Testis (tissue), 3 donors: Measurements from ENCODE around the gene PTGIR. TPM values are rescaled to one million over a fixed set of nuclear protein-coding genes. Genes with fewer than 3 reads are reported as not detected.
"Not testable (repeated sequence)": the region's sequence is repeated elsewhere in the genome, so short reads cannot be mapped to it uniquely, and the experiment has no call there.

Experiments
- DNase-seq: peaks from one replicate; pipeline ENCODE4 v3.0.0-alpha.2; 2019
- H3K27ac ChIP-seq, 2 donors: fragments of 200-600 bp; sonication (generic); one replicate each; pipeline ENCODE4 v1.5.1; 2019
- H3K27me3 ChIP-seq: fragments of 200-600 bp; sonication (generic); one replicate; pipeline ENCODE4 v1.5.1; 2019
- H3K36me3 ChIP-seq: fragments of 200-600 bp; sonication (generic); one replicate; pipeline ENCODE4 v1.5.1; 2017; ENCODE audit warnings: low read depth; ENCODE audit errors: missing control alignments
- H3K4me1 ChIP-seq: fragments of 200-600 bp; sonication (generic); one replicate; pipeline ENCODE4 v1.5.1; 2019
- H3K4me3 ChIP-seq, 2 donors: fragments of 200-600 bp; sonication (generic); one replicate each; pipeline ENCODE4 v1.5.1; 2017 to 2019
- H3K9me3 ChIP-seq: fragments of 200-600 bp; sonication (generic); one replicate; pipeline ENCODE4 v1.5.1; 2017
- CTCF ChIP-seq, 3 experiments: fragments of 450-650 bp in 2 of 3; fragments of 200-600 bp in 1 of 3; sonication (generic) in 1 of 3; IDR thresholded peaks; one replicate each; pipeline ENCODE4 v1.5.1; 2016 to 2019; ENCODE audit warnings: antibody characterized with exemption in 3 of 3, mild to moderate bottlenecking in 2 of 3, moderate library complexity in 1 of 3
- POLR2A ChIP-seq: fragments of 450-650 bp; IDR thresholded peaks from one replicate; pipeline ENCODE4 v1.6.1; 2017; ENCODE audit warnings: antibody characterized with exemption, mild to moderate bottlenecking, moderate library complexity
- WGBS, 2 donors: methylation state at CpG; one replicate each; pipeline ENCODE4 v1.1.5; 2018; 5-methylcytosine and 5-hydroxymethylcytosine counted together
- intact Hi-C: fragments of 100-400 bp; cut with DNase I; formaldehyde crosslinking; loops from one replicate; pipeline ENCODE4 v1.15.1; 2023; ENCODE audit warnings: low total_unique reads
- polyA plus RNA-seq: library from polyadenylated mRNA; stranded (reverse); fragments of 350-450 nt; fragmentation: Illumina TruSeq; extraction: RNeasy Lipid Tissue Mini Kit (QIAGEN cat#74804); gene quantifications from one replicate; pipeline ENCODE4 v1.2.3, GENCODE V29; 2014; ENCODE audit warnings: low read depth, low replicate concordance; ENCODE audit not compliant: insufficient read depth
- total RNA-seq, 2 donors: library from RNA; depleted of rRNA; stranded (reverse); fragments of >200 nt; gene quantifications; one replicate each; pipeline ENCODE4 v1.2.3, GENCODE V29; 2016

Gene PTGIR
- total and polyA plus RNA-seq, 3 donors from 2014 or later = 0.63 to 1.0 (median 0.87) TPM

DNA sequence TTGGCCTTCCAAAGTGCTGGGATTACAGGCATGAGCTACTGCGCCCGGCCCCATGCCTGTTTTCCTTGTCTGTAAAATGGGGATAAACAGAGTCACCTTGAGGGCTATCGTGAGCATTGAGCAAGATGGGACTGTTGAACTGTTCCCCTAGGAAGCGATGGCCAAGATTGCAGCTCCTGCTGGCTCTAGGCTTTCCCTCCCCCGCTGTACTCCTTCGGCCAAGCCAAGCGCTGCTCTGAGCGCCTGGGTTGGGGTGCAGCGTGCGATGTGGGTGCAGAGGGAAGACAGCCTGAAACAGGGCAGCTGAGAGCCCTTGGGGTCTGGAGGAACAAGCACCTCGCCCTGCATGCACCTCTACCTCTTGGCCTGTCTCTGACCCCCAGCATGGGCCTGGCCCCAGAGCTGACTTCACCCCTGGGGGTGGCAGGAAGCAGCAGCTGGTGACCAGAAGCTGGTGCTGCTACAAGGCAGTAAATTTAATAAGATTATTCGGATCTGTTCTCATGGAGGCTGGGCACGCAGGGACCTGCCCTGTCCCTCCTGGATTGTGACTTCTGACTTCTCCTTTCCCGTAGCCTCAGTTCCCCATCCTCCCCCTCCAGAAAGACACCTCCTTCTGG lies 5.8 kb upstream of the PTGIR start:
- TF ChIP-seq POLR2A (no peak), CTCF (IDR thresholded peaks at IDR 0.05) (no peak)
- no peak overlapping the region for H3K4me3 ChIP-seq
- H3K36me3 ChIP-seq = no peaks in the 10 kb centered on the region
- 91 to 94% methylated on average over 10 to 14 of the region's 14 CpGs for WGBS, 2 donors
- intact Hi-C loops = no loop called here
- no peaks in the 10 kb centered on the region for H3K27me3 ChIP-seq
- no peak for DNase-seq
- H3K4me1 ChIP-seq = peaks cover 7% of the 10 kb centered on the region
- no peak overlapping the region for H3K27ac ChIP-seq
- H3K9me3 ChIP-seq = no peaks in the 10 kb centered on the region

- TF ChIP-seq POLR2A (no peak), CTCF (IDR thresholded peaks at IDR 0.05) (no peak)
- no peak for DNase-seq
- Histone ChIP-seq H3K4me1 (peaks cover 7% of the 10 kb centered on the region), H3K36me3 (no peaks in the 10 kb centered on the region), H3K4me3 (no peak overlapping the region), H3K27me3 (no peaks in the 10 kb centered on the region), H3K9me3 (no peaks in the 10 kb centered on the region), H3K27ac (no peak overlapping the region)
- WGBS, 2 donors = 70 to 86% methylated on average over 13 to 15 of the region's 15 CpGs
- intact Hi-C loops = no loop called here
Observed at GRCh38 chr19:46629546-46630025, 4.7 kb upstream of the PTGIR start.

- H3K4me1 ChIP-seq, DNase-seq, H3K36me3 ChIP-seq, H3K9me3 ChIP-seq, H3K27ac ChIP-seq, H3K27me3 ChIP-seq, intact Hi-C loops, H3K4me3 ChIP-seq: not testable (repeated sequence)
- WGBS, 2 donors = 87 to 89% methylated on average over 7 of the region's 7 CpGs
Observed at GRCh38 chr19:46628970-46629369, 4.1 kb upstream of the PTGIR start.

DNA sequence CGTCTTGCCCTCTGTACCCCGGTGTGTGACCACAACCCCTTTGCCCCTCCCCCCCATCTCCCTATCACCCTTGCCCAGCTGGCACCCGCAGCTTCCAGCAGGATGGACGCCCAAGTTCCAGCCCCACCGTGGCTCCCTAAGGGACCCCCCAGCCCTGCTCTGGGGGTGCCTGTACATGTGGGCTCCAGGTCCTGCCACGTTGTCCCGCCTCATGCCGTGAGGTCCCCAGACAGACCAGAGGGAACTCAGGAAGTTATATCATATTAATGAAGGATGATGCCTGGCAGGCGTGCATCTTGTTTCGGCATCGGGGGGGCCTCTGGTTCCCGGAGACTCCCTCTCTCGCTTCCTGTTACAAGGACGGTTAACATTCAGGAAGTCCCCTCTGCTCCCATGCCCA lies 1.6 kb upstream of the PTGIR start:
- Histone ChIP-seq H3K9me3 (no peaks in the 10 kb centered on the region), H3K27me3 (no peaks in the 10 kb centered on the region), H3K4me1 (peaks cover 4% of the 10 kb centered on the region), H3K27ac (no peak overlapping the region), H3K4me3 (no peak overlapping the region), H3K36me3 (no peaks in the 10 kb centered on the region)
- intact Hi-C loops = no loop called here
- no peak for TF ChIP-seq CTCF (IDR thresholded peaks at IDR 0.05)
- TF ChIP-seq POLR2A = no peak
- WGBS, 2 donors = 74 to 85% methylated on average over 12 to 14 of the region's 14 CpGs
- DNase-seq = no peak

DNA sequence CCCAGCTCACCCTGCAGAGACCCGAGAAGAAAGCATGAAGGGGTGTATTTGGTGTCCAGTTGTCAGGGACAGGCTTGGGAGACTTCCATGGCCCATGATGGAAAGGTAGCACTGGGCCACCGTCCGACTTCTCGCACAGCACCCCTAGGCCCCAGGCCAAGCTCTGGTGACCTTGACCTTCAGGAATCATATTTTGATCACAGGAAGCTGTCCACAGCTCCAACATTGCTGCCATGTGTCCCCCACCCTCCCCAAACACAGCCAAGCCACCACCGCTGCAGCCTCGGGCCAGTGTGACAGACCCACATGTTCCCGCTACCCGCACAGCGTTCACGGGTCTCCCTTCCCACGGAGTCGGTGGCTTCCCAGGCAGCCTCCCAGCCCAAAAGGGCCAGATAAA lies 842 bp upstream of the PTGIR start:
- 84% methylated on average over 4 to 12 of the region's 12 CpGs for WGBS, 2 donors
- TF ChIP-seq CTCF (IDR thresholded peaks at IDR 0.05) = no peak
- TF ChIP-seq POLR2A = no peak
- peaks cover 4% of the 10 kb centered on the region for H3K4me1 ChIP-seq
- intact Hi-C loops = no loop called here
- H3K9me3 ChIP-seq = no peaks in the 10 kb centered on the region
- H3K27ac ChIP-seq = peak overlapping the region in 1 of 2 donors; percentile 45
- no peak for DNase-seq
- H3K4me3 ChIP-seq = no peak overlapping the region
- H3K36me3 ChIP-seq = no peaks in the 10 kb centered on the region
- H3K27me3 ChIP-seq = no peaks in the 10 kb centered on the region
